Glutamatergic neuron (in vitro differentiated cells): ENCODE data around the gene ULK1. TPM values are rescaled to one million over a fixed set of nuclear protein-coding genes. Genes with fewer than 3 reads are reported as not detected.
"Not testable (repeated sequence)": the region's sequence is repeated elsewhere in the genome, so short reads cannot be mapped to it uniquely, and the experiment has no call there.

Experiments used
- DNase-seq: peaks from one replicate; pipeline ENCODE4 v3.0.0; 2022
- H3K27ac Mint-ChIP-seq: one replicate; pipeline ENCODE4 v1.8.0; 2020; ENCODE audit warnings: mild to moderate bottlenecking, mixed read lengths, inconsistent platforms; ENCODE audit not compliant: unreplicated experiment
- H3K27me3 Mint-ChIP-seq: one replicate; pipeline ENCODE4 v1.8.0; 2020; ENCODE audit warnings: mild to moderate bottlenecking, moderate library complexity, mixed read lengths, inconsistent platforms; ENCODE audit not compliant: unreplicated experiment
- H3K36me3 Mint-ChIP-seq: one replicate; pipeline ENCODE4 v1.8.0; 2020; ENCODE audit warnings: mild to moderate bottlenecking, mixed read lengths, inconsistent platforms; ENCODE audit not compliant: unreplicated experiment
- H3K4me1 Mint-ChIP-seq: one replicate; pipeline ENCODE4 v1.8.0; 2020; ENCODE audit warnings: mild to moderate bottlenecking, low read depth, mixed read lengths, inconsistent platforms; ENCODE audit not compliant: unreplicated experiment
- H3K4me3 Mint-ChIP-seq: one replicate; pipeline ENCODE4 v1.8.0; 2020; ENCODE audit warnings: mild to moderate bottlenecking, mixed read lengths, inconsistent platforms; ENCODE audit not compliant: unreplicated experiment
- H3K9me3 Mint-ChIP-seq: one replicate; pipeline ENCODE4 v1.8.0; 2020; ENCODE audit warnings: mild to moderate bottlenecking, moderate library complexity, mixed read lengths, inconsistent platforms; ENCODE audit not compliant: unreplicated experiment
- CTCF ChIP-seq: fragments of 200-600 bp; sonication (generic); IDR thresholded peaks from one replicate; pipeline ENCODE4 v1.5.0; 2021; ENCODE audit not compliant: partially characterized antibody, unreplicated experiment
- total RNA-seq: library from RNA; stranded (reverse); fragmentation: NEBNext Ultra II Directional; extraction: Animal tissue kit (Norgen Biotek cat#: 25700); gene quantifications from one replicate; pipeline ENCODE4 v1.2.1, GENCODE V29; 2021; ENCODE audit not compliant: unreplicated experiment

The ULK1 gene
- total RNA-seq, 1 donor from 2014 or later, result 168 TPM

GRCh38 chr12:131949431-131950181, 55.2 kb downstream of the ULK1 start, which contains the start of gene EP400:
EP400 (plus strand) TSS chr12:131949942; CDS start chr12:131960620, 10,678 bp downstream.
- peak; percentile 10 for TF ChIP-seq CTCF
- no peaks in the 10 kb centered on the region for H3K36me3 Mint-ChIP-seq
- H3K4me3 Mint-ChIP-seq, result peak within 1 kb of the TSS; percentile 89
- peaks cover 1% of the 10 kb centered on the region for H3K27me3 Mint-ChIP-seq
- peak within 1 kb of the TSS; percentile 84 for H3K27ac Mint-ChIP-seq
- peaks cover 2% of the 10 kb centered on the region for H3K9me3 Mint-ChIP-seq
- peaks cover 7% of the 10 kb centered on the region for H3K4me1 Mint-ChIP-seq
- DNase-seq, result peak; percentile 94

GRCh38 chr12:131950182-131950913, 55.9 kb downstream of the ULK1 start:
- peak; percentile 65 for DNase-seq
- Mint-ChIP-seq H3K27ac (peak overlapping the region; percentile 84), H3K4me3 (peak overlapping the region; percentile 89), H3K9me3 (peaks cover 2% of the 10 kb centered on the region), H3K4me1 (peaks cover 7% of the 10 kb centered on the region), H3K27me3 (peaks cover 1% of the 10 kb centered on the region), H3K36me3 (no peaks in the 10 kb centered on the region)
- TF ChIP-seq CTCF, result no peak

GRCh38 chr12:131953810-131954209, 59.4 kb downstream of the ULK1 start:
- DNase-seq, H3K36me3 Mint-ChIP-seq, H3K4me3 Mint-ChIP-seq, H3K27me3 Mint-ChIP-seq, H3K9me3 Mint-ChIP-seq, H3K27ac Mint-ChIP-seq: not testable (repeated sequence)
- peaks cover 16% of the 10 kb centered on the region for H3K4me1 Mint-ChIP-seq

- H3K36me3 Mint-ChIP-seq, H3K9me3 Mint-ChIP-seq, H3K27me3 Mint-ChIP-seq, H3K4me3 Mint-ChIP-seq, H3K27ac Mint-ChIP-seq, DNase-seq: not testable (repeated sequence)
- H3K4me1 Mint-ChIP-seq, result peaks cover 21% of the 10 kb centered on the region
These were observed 60.0 kb downstream of the ULK1 start for GRCh38 chr12:131954460-131954859.

GRCh38 chr12:131959116-131959515, 64.7 kb downstream of the ULK1 start:
- H3K27me3 Mint-ChIP-seq, result no peaks in the 10 kb centered on the region
- DNase-seq, result no peak
- TF ChIP-seq CTCF, result no peak
- H3K36me3 Mint-ChIP-seq, result peaks cover 5% of the 10 kb centered on the region
- H3K27ac Mint-ChIP-seq, result peak overlapping the region; percentile 28
- H3K4me1 Mint-ChIP-seq, result peaks cover 31% of the 10 kb centered on the region
- peaks cover 1% of the 10 kb centered on the region for H3K9me3 Mint-ChIP-seq
- H3K4me3 Mint-ChIP-seq, result no peak overlapping the region
